Effector memory CD4-positive, alpha-beta T cell (primary cell): ENCODE results near the gene CC2D2A.

Source experiments
- DNase-seq, 3 donors: peaks; one replicate each; pipeline ENCODE4 v3.0.0-alpha.2; 2020
- H3K27ac ChIP-seq: 2 replicates; pipeline ENCODE4 v1.7.0; 2013; ENCODE audit warnings: mild to moderate bottlenecking, low read length, moderate library complexity; ENCODE audit not compliant: insufficient read depth, poor library complexity, severe bottlenecking
- H3K27me3 ChIP-seq: replicated peaks from 2 replicates; pipeline ENCODE4 v1.7.0; 2013; ENCODE audit warnings: mild to moderate bottlenecking, low read length; ENCODE audit not compliant: insufficient read depth, control insufficient read depth, poor library complexity, severe bottlenecking
- H3K36me3 ChIP-seq: 2 replicates; pipeline ENCODE4 v1.7.0; 2013; ENCODE audit warnings: mild to moderate bottlenecking, low read length, moderate library complexity; ENCODE audit not compliant: control insufficient read depth, insufficient read depth
- H3K4me1 ChIP-seq: 2 replicates; pipeline ENCODE4 v1.7.0; 2013; ENCODE audit warnings: low read length, mild to moderate bottlenecking; ENCODE audit not compliant: control insufficient read depth, insufficient read depth, poor library complexity, severe bottlenecking
- H3K4me3 ChIP-seq: 2 replicates; pipeline ENCODE4 v1.7.0; 2013; ENCODE audit warnings: low read length, low read depth, mild to moderate bottlenecking; ENCODE audit not compliant: insufficient read depth, poor library complexity, severe bottlenecking
- H3K9me3 ChIP-seq: 2 replicates; pipeline ENCODE4 v1.7.0; 2013; ENCODE audit warnings: mild to moderate bottlenecking, low read length, moderate library complexity; ENCODE audit not compliant: control insufficient read depth

The CC2D2A gene

DNA sequence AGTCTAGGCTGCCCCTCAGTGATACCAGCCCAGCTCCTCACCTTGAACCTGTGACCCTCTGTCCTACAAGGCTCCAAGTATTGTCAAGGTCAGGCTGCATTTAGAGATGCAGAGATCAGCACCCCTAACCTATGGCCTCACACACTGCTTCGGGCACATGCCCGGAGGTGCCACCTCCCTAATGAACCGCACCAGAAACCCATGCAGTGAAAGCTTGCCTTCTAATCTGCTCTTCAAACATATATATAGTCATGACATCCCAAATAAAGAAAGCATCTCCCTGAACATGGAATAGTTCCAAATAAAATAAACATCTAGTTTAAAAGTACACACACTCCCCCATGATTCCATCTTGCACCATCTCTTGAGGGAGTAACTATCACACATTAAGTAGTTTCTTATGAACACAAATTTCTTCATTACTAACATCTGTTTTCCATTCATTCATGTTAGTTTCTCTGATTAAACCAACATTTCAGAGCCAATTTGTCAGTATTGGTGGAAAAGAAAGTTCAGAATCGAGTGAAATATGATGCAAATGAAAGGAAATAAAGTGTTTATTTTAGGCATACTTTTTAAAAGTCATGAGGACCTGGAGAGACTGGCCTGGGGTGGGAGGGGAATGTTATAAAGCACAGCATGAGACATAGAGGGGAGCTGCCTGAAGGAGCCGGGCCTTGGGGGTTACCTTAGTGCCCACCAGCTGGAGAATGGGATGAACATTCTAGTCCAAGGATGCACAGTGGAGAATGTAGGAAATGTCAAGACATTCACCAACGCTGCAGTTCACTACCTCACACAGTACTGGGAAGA is 19.2 kb downstream of the CC2D2A start:
- Histone ChIP-seq H3K4me3 (no peak overlapping the region), H3K36me3 (no peaks in the 10 kb centered on the region), H3K9me3 (no peaks in the 10 kb centered on the region), H3K27me3 (no peaks in the 10 kb centered on the region), H3K4me1 (no peaks in the 10 kb centered on the region), H3K27ac (no peak overlapping the region)
- no peak for DNase-seq

DNA sequence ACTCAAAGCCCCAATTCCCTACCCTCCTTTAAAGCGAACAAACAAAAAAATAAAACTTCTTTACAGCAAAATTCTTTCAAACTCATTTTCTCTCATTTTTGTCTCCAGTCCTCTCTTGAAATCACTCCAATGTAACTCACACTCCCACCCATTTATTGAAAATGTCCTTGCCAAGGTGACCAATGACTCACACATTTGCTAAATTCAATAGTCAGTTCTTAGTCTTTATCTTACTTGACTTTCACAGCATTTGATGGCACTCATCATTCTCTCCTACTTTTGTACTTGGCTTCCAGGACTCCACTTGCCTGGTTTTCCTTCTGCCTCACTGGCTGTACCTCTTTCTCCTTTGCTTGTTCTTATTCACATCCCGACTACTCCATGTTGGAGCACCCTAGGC is 19.9 kb downstream of the CC2D2A start:
- H3K27ac ChIP-seq, result no peak overlapping the region

DNA sequence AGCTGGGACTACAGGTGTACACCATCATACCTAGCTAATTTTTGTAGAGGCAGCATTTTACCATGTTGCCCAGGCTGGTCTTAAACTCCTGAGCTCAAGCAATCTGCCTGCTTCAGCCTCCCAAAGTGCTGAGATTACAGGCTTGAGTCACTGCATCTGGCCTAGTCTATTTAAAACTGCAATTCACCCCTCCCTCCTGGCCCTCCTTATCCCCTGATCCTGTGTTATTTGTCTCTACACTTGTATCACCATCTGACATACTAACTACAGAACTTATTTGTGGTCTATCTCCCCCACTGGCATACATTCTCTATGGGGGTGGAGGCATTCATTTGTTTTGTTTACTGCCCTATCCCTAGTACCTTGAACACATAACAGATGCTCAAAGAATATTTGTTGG is 23.7 kb downstream of the CC2D2A start:
- Histone ChIP-seq H3K9me3 (no peaks in the 10 kb centered on the region), H3K27ac (no peak overlapping the region), H3K36me3 (no peaks in the 10 kb centered on the region), H3K4me1 (no peaks in the 10 kb centered on the region), H3K4me3 (no peak overlapping the region), H3K27me3 (no peaks in the 10 kb centered on the region)
- no peak for DNase-seq

More for the DNA sequence above, 19.9 kb downstream of the CC2D2A start:
- Histone ChIP-seq H3K9me3 (no peaks in the 10 kb centered on the region), H3K36me3 (no peaks in the 10 kb centered on the region), H3K4me3 (no peak overlapping the region), H3K4me1 (no peaks in the 10 kb centered on the region), H3K27me3 (no peaks in the 10 kb centered on the region)
- no peak for DNase-seq

DNA sequence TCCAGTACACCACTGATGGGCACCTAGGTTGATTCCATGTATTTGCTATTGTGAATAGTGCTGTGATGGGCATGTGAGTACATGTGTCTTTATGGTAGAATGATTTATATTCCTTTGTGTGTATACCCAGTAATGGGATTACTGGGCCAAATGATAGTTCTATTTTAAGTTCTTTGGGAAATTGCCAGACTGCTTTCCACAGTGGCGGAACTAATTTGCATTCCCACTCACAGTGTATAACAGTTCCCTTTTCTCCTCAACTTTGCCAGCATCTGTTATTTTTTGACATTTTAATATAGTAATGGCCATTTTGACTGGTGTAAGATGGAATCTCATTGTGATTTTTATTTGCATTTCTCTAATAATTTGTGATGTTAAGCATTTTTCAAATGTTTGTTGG is 25.9 kb downstream of the CC2D2A start:
- DNase-seq, result no peak
- no peaks in the 10 kb centered on the region for H3K4me1 ChIP-seq
- H3K9me3 ChIP-seq, result no peaks in the 10 kb centered on the region
- H3K27me3 ChIP-seq, result no peaks in the 10 kb centered on the region
- H3K4me3 ChIP-seq, result no peak overlapping the region
- H3K27ac ChIP-seq, result no peak overlapping the region
- no peaks in the 10 kb centered on the region for H3K36me3 ChIP-seq

DNA sequence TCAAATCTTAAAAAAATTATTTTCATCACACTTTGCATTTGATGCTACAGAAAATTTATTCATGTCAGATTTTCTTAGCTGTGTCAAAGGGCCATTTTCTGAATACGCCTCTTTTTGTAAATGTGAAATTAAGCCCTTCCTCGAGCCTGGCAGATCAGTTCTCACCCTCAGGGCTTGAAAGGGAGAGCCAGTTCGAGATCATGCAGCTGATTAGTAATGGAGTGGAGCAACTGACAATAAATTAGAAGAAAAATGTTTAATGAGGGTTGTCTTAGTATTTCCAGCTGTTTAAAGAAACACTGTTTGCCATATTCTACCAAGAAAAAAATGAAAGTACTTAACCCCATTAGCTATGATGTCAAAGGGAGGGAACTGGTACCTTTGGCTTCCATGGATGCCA is 28.7 kb downstream of the CC2D2A start:
- Histone ChIP-seq H3K4me1 (no peaks in the 10 kb centered on the region), H3K27me3 (no peaks in the 10 kb centered on the region), H3K9me3 (no peaks in the 10 kb centered on the region), H3K4me3 (no peak overlapping the region), H3K27ac (no peak overlapping the region), H3K36me3 (no peaks in the 10 kb centered on the region)
- no peak for DNase-seq

DNA sequence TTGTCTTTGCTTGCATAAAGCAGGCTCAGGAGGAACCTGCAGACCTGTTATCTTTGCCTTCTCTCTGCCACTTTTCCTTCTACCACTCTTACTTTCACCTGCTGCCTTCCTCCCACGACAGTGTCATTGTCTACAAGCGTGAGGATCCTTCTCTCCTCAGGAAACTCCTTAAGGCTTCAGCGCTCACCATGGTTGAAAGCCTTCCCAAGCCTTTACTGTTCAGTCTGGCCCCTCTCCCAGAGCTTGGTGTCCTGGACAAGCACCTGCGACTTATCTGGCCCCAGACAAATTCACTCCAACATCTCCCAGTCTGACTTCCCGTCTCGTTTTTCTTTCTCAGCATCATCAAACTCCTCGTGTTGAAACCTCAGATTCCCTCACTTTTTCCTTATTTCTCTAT is 31.0 kb downstream of the CC2D2A start:
- Histone ChIP-seq H3K4me3 (no peak overlapping the region), H3K9me3 (no peaks in the 10 kb centered on the region), H3K27me3 (no peaks in the 10 kb centered on the region), H3K27ac (no peak overlapping the region), H3K4me1 (no peaks in the 10 kb centered on the region), H3K36me3 (no peaks in the 10 kb centered on the region)
- no peak for DNase-seq

DNA sequence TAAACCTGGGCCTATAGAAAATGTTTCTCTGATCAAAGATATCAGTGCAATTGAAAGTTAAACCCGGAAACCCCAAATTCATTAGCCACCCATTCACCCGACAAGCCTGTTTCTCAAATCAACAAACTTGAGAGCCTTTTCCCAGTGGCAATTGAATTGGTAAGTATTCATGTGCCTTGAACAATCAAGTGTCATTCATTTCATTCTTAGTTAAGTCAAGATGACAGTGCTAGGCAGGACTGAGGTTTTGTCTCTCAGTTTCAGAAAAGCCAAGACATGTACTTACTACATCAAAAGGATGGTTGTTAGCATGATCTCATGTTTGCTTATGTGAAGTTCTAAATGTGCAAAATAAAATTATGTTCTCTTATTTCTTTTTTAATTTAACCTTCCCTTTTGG is 32.3 kb downstream of the CC2D2A start:
- no peak overlapping the region for H3K27ac ChIP-seq
- H3K4me3 ChIP-seq, result no peak overlapping the region
- H3K36me3 ChIP-seq, result no peaks in the 10 kb centered on the region
- H3K4me1 ChIP-seq, result no peaks in the 10 kb centered on the region
- H3K9me3 ChIP-seq, result no peaks in the 10 kb centered on the region
- H3K27me3 ChIP-seq, result no peaks in the 10 kb centered on the region
- DNase-seq, result no peak

DNA sequence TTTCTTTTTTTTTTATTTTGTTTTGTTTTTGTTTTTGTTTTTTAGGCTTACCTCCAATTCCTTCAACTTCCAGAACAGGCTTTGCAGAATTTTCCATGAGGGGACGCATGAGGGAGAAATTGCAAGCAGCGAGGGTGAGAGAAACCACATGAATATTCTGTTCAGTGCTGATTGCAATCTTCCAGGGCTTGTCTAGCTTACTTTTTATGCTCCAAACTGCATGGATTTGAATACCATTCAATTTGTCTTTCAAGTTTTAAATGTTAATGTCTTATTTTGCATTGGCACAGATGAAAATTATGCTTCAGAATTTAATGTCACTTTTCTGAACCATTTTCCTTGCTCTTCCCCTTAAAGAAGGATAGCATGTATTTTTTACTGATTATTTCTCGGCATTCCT is 32.7 kb downstream of the CC2D2A start:
- no peaks in the 10 kb centered on the region for H3K27me3 ChIP-seq
- H3K9me3 ChIP-seq, result no peaks in the 10 kb centered on the region
- no peak overlapping the region for H3K27ac ChIP-seq
- H3K4me3 ChIP-seq, result no peak overlapping the region
- no peaks in the 10 kb centered on the region for H3K36me3 ChIP-seq
- no peaks in the 10 kb centered on the region for H3K4me1 ChIP-seq
- DNase-seq, result no peak

DNA sequence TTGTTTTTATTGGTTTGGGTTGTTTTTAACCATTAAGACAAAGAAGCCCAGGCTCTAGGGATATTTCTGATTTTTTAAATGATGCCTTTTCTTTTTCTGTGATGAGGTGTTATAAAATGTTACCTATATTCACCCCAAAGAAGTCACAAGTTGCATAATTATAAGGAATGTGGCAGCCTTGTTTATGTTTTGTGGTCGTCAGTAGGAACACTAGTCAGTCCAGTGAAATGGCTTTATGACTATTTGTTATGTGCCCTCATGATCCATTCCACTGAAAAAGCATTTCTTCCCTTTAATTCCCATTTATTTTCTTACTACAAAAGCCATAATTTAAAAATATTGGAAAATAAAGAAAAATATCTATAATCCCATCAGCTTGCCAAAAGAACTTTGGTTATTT is 34.4 kb downstream of the CC2D2A start:
- Histone ChIP-seq H3K36me3 (no peaks in the 10 kb centered on the region), H3K27me3 (no peaks in the 10 kb centered on the region)
- no peak for DNase-seq

DNA sequence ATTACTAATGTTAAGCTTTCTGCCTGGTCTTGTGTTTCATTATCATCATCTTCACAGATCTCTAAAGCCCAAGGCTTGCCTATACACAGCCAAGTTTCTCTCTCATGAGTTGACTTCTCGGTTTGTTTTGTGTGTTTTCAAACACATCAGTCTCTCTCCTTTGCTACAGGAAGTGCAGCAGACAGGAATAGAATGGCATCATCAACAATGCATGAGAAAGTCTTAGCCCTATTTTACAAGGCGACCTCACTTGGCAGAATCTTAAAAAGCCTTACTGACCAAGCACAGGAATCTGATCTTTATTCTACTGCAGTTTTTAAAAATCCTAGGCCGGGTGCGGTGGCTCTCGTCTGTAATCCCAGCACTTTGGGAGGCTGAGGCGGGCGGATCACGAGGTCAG is 36.8 kb downstream of the CC2D2A start:
- Histone ChIP-seq H3K4me3 (no peak overlapping the region), H3K27ac (no peak overlapping the region), H3K27me3 (no peaks in the 10 kb centered on the region), H3K9me3 (no peaks in the 10 kb centered on the region), H3K4me1 (no peaks in the 10 kb centered on the region), H3K36me3 (no peaks in the 10 kb centered on the region)
- no peak for DNase-seq

More for the DNA sequence above, 34.4 kb downstream of the CC2D2A start:
- Histone ChIP-seq H3K4me1 (no peaks in the 10 kb centered on the region), H3K4me3 (no peak overlapping the region), H3K27ac (no peak overlapping the region), H3K9me3 (no peaks in the 10 kb centered on the region)
